SK-N-SH treated with all-trans-retinoic acid at 6 μM for 48 hours (cell line): ENCODE data around the gene STIP1.

Source experiments
- ATAC-seq: fragments of 200-7000 bp; cut with Tn5 transposase; 3 replicates; pipeline ENCODE4 v1.9.1; 2020; ENCODE audit warnings: mild to moderate bottlenecking, moderate library complexity
- ARNTL ChIP-seq: fragments of 450-650 bp; formaldehyde crosslinking; IDR thresholded peaks from 2 replicates; pipeline ENCODE4 v1.5.0; 2020; ENCODE audit warnings: low read depth, mild to moderate bottlenecking, moderate library complexity, borderline replicate concordance
- CSDC2 ChIP-seq: fragments of 250-450 bp; sonication (Bioruptor Pico); IDR thresholded peaks from 2 replicates; pipeline ENCODE4 v1.5.0; 2020; ENCODE audit warnings: mild to moderate bottlenecking, moderate library complexity
- ESRRG ChIP-seq: fragments of 250-450 bp; sonication (Bioruptor Pico); IDR thresholded peaks from 2 replicates; pipeline ENCODE4 v1.6.1; 2021; ENCODE audit warnings: mild to moderate bottlenecking
- GLIS3 ChIP-seq: fragments of 250-450 bp; sonication (Bioruptor Pico); IDR thresholded peaks from 2 replicates; pipeline ENCODE4 v1.5.0; 2020; ENCODE audit warnings: mild to moderate bottlenecking, moderate library complexity
- ISL1 ChIP-seq: fragments of 250-450 bp; sonication (Bioruptor Pico); IDR thresholded peaks from 2 replicates; pipeline ENCODE4 v2.1.2; 2022; ENCODE audit warnings: mild to moderate bottlenecking, moderate library complexity
- OSR1 ChIP-seq: fragments of 250-450 bp; sonication (Bioruptor Pico); IDR thresholded peaks from 2 replicates; pipeline ENCODE4 v1.8.0; 2022; ENCODE audit warnings: moderate library complexity, mild to moderate bottlenecking, inconsistent platforms
- PPARA ChIP-seq: fragments of 250-450 bp; sonication (Bioruptor Pico); IDR thresholded peaks from 2 replicates; pipeline ENCODE4 v1.5.0; 2020; ENCODE audit warnings: mild to moderate bottlenecking, borderline replicate concordance
- TCF4 ChIP-seq: fragments of 250-450 bp; sonication (Bioruptor Pico); IDR thresholded peaks from 2 replicates; pipeline ENCODE4 v1.8.0; 2021; ENCODE audit warnings: mild to moderate bottlenecking, moderate library complexity, borderline replicate concordance
- TOX ChIP-seq: fragments of 250-450 bp; sonication (Bioruptor Pico); IDR thresholded peaks from 2 replicates; pipeline ENCODE4 v1.8.0; 2021; ENCODE audit warnings: mild to moderate bottlenecking, moderate library complexity, borderline replicate concordance
- ZFP3 ChIP-seq: fragments of 250-450 bp; sonication (Bioruptor Pico); IDR thresholded peaks from 2 replicates; pipeline ENCODE4 v1.5.0; 2020; ENCODE audit warnings: mild to moderate bottlenecking, moderate library complexity
- ZFP30 ChIP-seq: fragments of 450-650 bp; formaldehyde crosslinking; IDR thresholded peaks from 2 replicates; pipeline ENCODE4 v1.5.0; 2022; ENCODE audit warnings: mild to moderate bottlenecking, moderate library complexity
- ZNF565 ChIP-seq: fragments of 450-650 bp; formaldehyde crosslinking; conservative IDR thresholded peaks from 2 replicates; pipeline ENCODE4 v1.5.0; 2020; ENCODE audit warnings: low read depth, mild to moderate bottlenecking, moderate library complexity
- ZNF70 ChIP-seq: fragments of 450-650 bp; formaldehyde crosslinking; IDR thresholded peaks from 2 replicates; pipeline ENCODE4 v1.5.0; 2020; ENCODE audit warnings: mild to moderate bottlenecking, moderate library complexity
- ZNF8 ChIP-seq: fragments of 450-650 bp; formaldehyde crosslinking; IDR thresholded peaks from 2 replicates; pipeline ENCODE4 v1.5.0; 2020; ENCODE audit warnings: mild to moderate bottlenecking, moderate library complexity
- TF ChIP-seq, protein P1 (sequence below): fragments of 250-450 bp; sonication (Bioruptor Pico); IDR thresholded peaks from 2 replicates; pipeline ENCODE4 v1.5.0; 2020; ENCODE audit warnings: mild to moderate bottlenecking, moderate library complexity
- TF ChIP-seq, protein P2 (sequence below): fragments of 250-450 bp; sonication (Bioruptor Pico); IDR thresholded peaks from 2 replicates; pipeline ENCODE4 v1.8.0; 2020; ENCODE audit warnings: mild to moderate bottlenecking, moderate library complexity, borderline replicate concordance
- TF ChIP-seq, protein P3 (sequence below): fragments of 250-450 bp; sonication (Bioruptor Pico); IDR thresholded peaks from 2 replicates; pipeline ENCODE4 v1.5.1; 2021; ENCODE audit warnings: mild to moderate bottlenecking, moderate library complexity
- TF ChIP-seq, protein P4 (sequence below): fragments of 250-450 bp; sonication (Bioruptor Pico); IDR thresholded peaks from 2 replicates; pipeline ENCODE4 v1.8.0; 2021; ENCODE audit warnings: low read depth, mild to moderate bottlenecking, moderate library complexity, borderline replicate concordance
- TF ChIP-seq, protein P5 (sequence below): fragments of 250-450 bp; sonication (Bioruptor Pico); IDR thresholded peaks from 2 replicates; pipeline ENCODE4 v1.5.1; 2020; ENCODE audit warnings: low read depth, mild to moderate bottlenecking, moderate library complexity

Gene STIP1

DNA sequence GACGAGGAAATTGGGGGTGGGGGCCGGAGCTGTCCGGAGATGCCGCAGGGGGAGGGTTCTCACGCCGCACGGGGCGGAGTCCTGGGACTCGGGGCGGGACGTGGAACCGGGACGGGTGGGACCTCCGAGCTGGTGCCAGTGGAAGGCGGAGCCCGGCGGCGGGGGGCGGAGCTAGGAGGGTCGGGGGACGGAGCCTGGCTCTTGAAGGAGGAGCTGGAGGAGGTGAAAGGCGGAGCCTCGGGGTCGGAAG lies 55.2 kb downstream of the STIP1 start:
- ATAC-seq = peak; percentile 82
- TF ChIP-seq, protein P1, sequence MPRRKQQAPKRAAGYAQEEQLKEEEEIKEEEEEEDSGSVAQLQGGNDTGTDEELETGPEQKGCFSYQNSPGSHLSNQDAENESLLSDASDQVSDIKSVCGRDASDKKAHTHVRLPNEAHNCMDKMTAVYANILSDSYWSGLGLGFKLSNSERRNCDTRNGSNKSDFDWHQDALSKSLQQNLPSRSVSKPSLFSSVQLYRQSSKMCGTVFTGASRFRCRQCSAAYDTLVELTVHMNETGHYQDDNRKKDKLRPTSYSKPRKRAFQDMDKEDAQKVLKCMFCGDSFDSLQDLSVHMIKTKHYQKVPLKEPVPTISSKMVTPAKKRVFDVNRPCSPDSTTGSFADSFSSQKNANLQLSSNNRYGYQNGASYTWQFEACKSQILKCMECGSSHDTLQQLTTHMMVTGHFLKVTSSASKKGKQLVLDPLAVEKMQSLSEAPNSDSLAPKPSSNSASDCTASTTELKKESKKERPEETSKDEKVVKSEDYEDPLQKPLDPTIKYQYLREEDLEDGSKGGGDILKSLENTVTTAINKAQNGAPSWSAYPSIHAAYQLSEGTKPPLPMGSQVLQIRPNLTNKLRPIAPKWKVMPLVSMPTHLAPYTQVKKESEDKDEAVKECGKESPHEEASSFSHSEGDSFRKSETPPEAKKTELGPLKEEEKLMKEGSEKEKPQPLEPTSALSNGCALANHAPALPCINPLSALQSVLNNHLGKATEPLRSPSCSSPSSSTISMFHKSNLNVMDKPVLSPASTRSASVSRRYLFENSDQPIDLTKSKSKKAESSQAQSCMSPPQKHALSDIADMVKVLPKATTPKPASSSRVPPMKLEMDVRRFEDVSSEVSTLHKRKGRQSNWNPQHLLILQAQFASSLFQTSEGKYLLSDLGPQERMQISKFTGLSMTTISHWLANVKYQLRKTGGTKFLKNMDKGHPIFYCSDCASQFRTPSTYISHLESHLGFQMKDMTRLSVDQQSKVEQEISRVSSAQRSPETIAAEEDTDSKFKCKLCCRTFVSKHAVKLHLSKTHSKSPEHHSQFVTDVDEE (CRISPR knock-in tag) = no peak
- no peak for TF ChIP-seq ZNF70 (CRISPR knock-in tag)
- no peak for TF ChIP-seq TCF4 (CRISPR knock-in tag)
- TF ChIP-seq GLIS3 (CRISPR knock-in tag) = no peak
- TF ChIP-seq, protein P2, sequence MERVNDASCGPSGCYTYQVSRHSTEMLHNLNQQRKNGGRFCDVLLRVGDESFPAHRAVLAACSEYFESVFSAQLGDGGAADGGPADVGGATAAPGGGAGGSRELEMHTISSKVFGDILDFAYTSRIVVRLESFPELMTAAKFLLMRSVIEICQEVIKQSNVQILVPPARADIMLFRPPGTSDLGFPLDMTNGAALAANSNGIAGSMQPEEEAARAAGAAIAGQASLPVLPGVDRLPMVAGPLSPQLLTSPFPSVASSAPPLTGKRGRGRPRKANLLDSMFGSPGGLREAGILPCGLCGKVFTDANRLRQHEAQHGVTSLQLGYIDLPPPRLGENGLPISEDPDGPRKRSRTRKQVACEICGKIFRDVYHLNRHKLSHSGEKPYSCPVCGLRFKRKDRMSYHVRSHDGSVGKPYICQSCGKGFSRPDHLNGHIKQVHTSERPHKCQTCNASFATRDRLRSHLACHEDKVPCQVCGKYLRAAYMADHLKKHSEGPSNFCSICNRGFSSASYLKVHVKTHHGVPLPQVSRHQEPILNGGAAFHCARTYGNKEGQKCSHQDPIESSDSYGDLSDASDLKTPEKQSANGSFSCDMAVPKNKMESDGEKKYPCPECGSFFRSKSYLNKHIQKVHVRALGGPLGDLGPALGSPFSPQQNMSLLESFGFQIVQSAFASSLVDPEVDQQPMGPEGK = no peak
- no peak for TF ChIP-seq TOX (CRISPR knock-in tag)
- no peak for TF ChIP-seq OSR1 (CRISPR knock-in tag)
- TF ChIP-seq ZNF8 (CRISPR knock-in tag) = no peak
- TF ChIP-seq ZFP3 (CRISPR knock-in tag) = no peak
- TF ChIP-seq PPARA (CRISPR knock-in tag) = no peak
- no peak for TF ChIP-seq ZFP30 (CRISPR knock-in tag)

DNA sequence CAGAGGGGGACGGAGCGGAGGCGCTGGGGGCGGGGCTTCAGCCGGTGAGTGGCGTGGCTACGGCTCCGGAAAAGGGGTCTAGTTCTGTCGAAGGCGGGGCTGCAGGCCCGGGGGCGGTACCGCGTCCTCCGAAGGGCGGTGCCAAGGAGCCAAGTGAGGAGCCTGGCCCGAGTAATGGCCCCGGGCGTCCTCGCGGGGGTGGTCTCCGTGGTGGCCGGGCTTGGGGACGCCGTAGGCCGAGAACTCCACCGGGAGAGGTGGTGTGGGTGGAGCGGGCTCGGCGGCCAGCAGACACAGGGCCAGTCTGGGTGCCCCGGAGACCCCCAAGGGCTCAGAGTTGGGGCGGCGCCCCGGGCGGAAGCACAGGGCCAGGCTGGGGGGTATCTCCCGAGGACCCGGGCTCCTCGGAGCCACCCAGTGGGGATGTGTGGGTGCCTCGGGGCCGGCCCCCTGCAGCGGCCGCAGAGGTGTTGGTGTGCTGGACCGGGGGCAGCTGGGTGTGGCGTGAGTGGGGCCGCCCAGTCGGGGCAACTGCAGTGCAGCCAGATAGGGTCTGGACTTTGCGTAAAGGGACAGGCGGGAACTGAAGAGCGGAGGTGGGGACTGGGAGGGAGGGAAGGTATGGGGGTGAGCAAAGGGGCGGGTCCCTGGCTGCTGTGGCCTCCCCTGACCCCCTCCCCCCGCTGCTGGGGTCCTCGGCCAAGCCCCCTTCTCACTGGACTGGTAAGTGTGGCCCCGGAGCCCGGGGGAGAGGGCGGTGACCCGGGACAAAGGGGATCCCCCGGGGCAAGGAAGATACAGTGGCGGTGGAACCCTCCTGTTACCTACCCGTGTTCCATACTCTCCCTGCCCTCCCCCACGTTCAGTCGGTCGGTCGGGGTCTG lies 55.8 kb downstream of the STIP1 start:
- TF ChIP-seq, protein P3, sequence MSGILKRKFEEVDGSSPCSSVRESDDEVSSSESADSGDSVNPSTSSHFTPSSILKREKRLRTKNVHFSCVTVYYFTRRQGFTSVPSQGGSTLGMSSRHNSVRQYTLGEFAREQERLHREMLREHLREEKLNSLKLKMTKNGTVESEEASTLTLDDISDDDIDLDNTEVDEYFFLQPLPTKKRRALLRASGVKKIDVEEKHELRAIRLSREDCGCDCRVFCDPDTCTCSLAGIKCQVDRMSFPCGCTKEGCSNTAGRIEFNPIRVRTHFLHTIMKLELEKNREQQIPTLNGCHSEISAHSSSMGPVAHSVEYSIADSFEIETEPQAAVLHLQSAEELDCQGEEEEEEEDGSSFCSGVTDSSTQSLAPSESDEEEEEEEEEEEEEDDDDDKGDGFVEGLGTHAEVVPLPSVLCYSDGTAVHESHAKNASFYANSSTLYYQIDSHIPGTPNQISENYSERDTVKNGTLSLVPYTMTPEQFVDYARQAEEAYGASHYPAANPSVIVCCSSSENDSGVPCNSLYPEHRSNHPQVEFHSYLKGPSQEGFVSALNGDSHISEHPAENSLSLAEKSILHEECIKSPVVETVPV (CRISPR knock-in tag) = 0 out of 2 replicates have a peak, but pooled peaks have one; percentile 43
- TF ChIP-seq CSDC2 (CRISPR knock-in tag) = no peak
- no peak for TF ChIP-seq ISL1 (CRISPR knock-in tag)
- TF ChIP-seq ZNF565 (CRISPR knock-in tag) = no peak
- ATAC-seq = peak; percentile 83

DNA sequence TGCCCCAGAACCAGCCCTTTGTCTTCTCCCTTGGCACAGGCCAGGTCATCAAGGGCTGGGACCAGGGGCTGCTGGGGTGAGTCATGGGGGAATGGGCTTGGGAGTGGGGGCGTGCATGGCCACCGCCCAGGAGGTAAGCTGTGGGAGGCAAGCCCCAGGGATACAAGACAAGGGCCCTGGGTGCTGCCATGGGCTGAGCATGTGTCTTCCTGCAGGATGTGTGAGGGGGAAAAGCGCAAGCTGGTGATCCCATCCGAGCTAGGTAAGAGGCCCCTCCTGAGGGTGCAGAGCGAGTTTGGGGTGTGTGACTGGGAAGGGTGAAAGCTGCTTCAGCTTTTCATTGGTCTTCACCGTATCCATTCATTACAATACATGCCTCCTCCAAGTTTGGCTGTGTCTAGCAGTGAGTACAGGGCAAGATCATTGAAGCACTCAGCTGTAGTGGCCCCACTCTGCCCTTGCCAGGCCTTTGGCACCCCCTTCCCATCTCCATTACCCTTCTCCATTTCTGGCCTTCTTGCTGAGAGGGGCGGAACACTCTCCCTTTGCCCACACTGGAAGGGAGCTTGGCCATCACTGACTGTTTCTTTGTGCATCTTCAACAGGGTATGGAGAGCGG lies 57.4 kb downstream of the STIP1 start:
- ATAC-seq = no peak
- TF ChIP-seq ISL1 (CRISPR knock-in tag) (no peak), TOX (CRISPR knock-in tag) (no peak), GLIS3 (CRISPR knock-in tag) (no peak), OSR1 (CRISPR knock-in tag) (no peak), ESRRG (CRISPR knock-in tag) (no peak), PPARA (CRISPR knock-in tag) (no peak), ZFP3 (CRISPR knock-in tag) (no peak), ARNTL (CRISPR knock-in tag) (no peak), CSDC2 (CRISPR knock-in tag) (no peak)
- TF ChIP-seq, protein P3 (CRISPR knock-in tag) = no peak
- TF ChIP-seq, protein P4, sequence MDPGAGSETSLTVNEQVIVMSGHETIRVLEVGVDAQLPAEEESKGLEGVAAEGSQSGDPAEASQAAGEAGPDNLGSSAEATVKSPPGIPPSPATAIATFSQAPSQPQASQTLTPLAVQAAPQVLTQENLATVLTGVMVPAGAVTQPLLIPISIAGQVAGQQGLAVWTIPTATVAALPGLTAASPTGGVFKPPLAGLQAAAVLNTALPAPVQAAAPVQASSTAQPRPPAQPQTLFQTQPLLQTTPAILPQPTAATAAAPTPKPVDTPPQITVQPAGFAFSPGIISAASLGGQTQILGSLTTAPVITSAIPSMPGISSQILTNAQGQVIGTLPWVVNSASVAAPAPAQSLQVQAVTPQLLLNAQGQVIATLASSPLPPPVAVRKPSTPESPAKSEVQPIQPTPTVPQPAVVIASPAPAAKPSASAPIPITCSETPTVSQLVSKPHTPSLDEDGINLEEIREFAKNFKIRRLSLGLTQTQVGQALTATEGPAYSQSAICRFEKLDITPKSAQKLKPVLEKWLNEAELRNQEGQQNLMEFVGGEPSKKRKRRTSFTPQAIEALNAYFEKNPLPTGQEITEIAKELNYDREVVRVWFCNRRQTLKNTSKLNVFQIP = no peak
- TF ChIP-seq, protein P2 = no peak
- TF ChIP-seq, protein P1 (CRISPR knock-in tag) = no peak
- TF ChIP-seq, protein P5, sequence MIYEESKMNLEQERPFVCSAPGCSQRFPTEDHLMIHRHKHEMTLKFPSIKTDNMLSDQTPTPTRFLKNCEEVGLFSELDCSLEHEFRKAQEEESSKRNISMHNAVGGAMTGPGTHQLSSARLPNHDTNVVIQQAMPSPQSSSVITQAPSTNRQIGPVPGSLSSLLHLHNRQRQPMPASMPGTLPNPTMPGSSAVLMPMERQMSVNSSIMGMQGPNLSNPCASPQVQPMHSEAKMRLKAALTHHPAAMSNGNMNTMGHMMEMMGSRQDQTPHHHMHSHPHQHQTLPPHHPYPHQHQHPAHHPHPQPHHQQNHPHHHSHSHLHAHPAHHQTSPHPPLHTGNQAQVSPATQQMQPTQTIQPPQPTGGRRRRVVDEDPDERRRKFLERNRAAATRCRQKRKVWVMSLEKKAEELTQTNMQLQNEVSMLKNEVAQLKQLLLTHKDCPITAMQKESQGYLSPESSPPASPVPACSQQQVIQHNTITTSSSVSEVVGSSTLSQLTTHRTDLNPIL (CRISPR knock-in tag) = no peak
